ENCODE data around the gene TRIM59.
A peak's percentile ranks its signal among the peaks of the same experiment; 100 is the strongest.

TRIM59 gene, protein sequence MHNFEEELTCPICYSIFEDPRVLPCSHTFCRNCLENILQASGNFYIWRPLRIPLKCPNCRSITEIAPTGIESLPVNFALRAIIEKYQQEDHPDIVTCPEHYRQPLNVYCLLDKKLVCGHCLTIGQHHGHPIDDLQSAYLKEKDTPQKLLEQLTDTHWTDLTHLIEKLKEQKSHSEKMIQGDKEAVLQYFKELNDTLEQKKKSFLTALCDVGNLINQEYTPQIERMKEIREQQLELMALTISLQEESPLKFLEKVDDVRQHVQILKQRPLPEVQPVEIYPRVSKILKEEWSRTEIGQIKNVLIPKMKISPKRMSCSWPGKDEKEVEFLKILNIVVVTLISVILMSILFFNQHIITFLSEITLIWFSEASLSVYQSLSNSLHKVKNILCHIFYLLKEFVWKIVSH

DNA sequence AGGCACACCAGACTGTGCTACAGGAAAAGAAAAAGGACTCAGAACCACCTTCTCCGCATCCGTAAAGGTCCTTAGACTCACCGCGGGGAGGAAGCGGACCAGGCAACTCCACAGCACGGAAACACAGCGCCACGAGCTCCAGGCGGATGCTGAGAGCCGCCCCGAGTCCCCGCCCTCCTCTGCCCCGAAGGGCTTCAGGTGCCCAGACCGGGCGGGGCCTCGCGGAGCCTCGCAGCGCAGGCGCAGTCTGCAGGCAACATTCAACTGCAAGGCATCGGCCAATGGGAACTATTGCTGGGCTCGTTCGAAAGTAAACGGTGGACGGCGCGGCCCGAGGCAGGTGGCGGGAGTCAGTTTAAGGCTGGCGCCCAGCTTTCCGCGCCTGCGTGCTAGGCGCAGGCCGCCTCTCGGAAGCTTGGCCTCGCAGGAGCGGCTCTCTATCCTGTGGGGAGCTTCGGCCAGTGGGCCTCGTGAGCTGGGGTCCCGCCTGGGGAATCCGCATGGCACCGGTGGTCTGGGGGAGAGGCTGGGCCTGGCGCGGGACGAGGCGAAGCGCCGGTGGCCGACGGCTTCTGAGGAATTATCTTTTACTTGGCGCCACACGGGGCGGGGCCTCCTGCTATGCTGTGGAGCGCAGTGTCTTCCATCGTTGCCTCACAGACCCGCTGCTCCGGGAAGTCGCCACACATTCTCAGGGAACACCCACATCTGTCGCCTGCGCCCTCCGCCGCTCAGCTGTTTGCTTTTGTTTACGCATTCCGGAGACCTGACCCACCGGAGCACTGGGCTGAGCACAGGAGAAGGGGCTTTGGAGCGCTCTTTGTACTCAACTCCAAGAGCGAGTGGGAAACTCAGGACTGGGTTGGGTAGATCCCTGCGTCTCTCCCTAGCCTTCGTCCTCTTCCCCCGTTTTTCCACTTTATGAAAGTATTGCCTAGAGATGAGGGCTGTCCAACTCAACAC is at the start of gene TRIM59:
TRIM59 (minus strand) TSS at position 151 of the 963 bp plus-strand sequence. CDS start 10,603 bp downstream, outside the sequence.
- no peak for DNase-seq

DNA sequence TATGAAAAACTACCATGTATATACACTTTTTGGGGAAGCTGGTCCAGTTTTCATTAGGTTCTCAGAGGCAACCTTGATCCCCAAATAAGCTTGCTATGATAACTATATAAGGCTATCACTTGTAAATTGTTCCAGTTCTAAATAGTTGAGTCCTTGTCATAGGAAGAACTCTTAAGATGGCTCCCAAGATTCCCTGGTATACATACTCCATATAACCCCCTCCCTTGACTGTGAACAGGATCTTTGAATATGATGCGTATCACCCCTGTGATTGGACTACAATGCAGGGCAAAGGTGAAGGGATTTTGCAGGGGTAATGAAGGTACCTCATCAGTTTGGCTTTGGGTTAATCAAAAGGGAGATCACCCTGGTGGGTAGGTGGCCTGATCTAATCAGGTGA is 48.6 kb upstream of the TRIM59 start:
- no peak for DNase-seq

DNA sequence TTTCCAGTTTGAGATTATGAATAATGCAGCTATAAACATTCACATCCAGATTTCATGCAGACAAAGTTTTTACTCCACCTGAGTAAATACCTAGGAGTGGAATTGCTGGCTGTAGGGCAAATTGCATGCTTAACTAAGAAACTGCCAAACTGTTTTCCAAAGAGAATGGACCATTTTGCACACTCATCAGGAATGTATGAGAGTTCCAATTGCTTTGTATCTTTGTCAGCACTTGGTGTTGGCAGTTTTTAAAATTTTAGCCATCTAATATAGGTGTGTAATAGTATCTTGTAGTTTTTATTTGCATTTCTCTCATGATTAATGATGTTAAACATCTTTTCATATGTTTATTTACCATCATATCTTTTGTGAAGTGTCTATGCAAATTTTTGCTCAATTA is 40.6 kb upstream of the TRIM59 start:
- DNase-seq: no peak

DNA sequence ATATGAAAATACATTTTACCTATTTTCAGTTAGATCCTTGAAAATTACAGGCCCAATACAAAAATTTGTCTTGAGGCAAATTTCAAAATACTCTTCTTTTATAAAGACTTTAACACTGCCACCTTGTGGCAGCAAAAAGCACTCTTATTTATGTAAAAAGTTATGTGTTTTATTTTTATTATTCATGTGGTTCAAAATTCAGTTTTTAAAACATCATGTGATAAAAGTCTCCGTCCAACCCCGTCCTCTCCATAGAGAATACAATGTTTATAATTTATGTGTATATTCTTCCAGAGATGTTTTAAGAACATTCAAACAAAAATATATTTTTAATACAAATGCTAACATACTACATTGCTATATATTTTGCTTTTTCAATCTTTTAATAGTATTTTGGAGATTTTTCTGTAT is 36.9 kb upstream of the TRIM59 start:
- peak; percentile 30 for DNase-seq

DNA sequence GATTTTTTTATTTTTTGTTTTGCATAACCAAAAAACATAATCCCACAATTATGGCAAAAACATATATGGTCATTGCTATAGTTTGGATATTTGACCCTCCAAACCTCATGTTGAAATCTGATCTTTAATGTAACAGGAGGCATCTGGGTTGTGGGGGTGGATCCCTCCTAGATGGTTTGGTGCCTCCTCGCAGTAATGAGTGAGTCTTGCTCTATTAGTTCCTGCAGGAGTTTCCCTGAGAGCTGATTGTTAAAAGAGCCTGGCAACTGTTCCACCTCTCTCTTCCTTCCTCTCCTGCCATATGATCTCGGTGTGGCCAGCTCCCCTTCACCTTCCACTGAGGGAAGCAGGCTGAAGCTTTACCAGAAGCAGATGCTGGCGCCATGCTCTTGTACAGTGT is 33.2 kb upstream of the TRIM59 start:
- peak; percentile 19 for DNase-seq

DNA sequence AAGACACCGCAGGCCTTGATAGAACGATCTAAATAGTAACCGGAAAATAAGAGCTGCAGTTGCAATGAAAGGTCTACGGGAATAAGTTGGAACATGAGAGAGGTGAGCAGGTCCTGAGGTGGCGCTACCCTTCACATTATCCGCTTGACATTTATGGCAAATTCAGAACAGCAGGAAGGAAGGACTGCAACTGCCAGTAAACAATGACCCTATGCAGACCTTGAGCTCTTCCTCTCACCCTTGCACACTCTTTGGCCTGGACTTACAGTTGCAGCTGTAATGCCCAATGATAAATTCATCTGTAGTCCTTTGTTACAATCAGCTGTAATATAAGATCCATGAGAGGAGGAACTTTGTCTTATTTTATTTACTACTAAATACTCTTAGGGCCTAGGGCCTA is 32.3 kb upstream of the TRIM59 start:
- DNase-seq: no peak

DNA sequence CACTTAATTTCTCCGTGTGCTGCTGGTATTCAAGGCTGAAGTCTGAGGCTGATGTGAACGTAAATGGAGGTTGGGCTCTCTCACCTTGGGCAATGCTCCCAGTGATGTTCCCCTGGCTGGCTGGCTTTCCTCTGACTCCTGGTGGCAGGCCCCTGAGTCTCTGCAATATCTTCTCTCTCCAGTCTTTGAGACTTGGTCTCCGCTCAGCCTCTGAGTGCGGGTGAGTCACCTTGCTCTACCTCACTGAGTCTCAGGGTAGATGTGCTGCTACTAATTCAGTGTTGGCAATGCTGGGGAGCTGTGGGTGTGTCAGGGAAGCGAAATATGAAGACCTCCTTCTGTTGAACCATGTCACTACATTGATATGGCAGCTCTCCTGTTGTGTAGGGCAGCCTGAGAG is 31.3 kb upstream of the TRIM59 start:
- no peak for DNase-seq

DNA sequence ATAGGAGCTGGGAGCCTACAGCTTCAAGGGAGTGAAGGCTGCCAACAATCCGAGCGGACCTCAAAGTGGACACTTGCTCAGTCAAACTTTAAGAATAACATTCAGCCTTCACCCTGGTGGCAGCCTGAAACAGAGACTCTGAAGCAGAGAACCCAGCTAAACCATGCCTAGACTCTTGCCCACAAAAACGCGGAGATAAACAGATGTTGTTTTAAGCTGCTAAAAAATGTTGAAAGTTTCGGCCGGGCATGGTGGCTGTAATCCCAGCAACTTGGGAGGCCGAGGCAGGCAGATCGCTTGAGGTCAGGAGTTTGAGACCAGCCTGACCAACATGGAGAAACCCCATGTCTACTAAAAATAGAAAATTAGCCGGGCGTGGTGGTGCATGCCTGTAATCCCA is 29.8 kb upstream of the TRIM59 start:
- no peak for DNase-seq

DNA sequence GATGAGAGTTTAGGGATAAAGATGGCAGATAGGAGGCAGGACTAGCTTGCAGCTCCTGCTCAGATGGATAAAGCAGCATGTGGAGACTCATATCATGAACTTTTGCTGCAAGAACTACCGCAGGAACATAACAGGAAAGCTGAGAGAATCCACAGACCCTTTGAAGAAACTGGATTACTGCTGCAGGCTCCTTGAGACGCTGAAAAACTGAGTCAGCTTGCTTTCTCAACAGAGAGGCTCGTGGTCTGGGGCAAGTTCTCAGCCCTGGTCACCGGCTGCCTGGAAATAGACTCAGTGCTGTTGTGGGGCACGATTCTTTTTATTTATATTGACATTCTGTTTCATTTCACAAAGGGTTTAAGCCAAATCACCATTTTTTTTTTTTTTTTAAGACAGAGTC is 28.8 kb upstream of the TRIM59 start:
- no peak for DNase-seq

DNA sequence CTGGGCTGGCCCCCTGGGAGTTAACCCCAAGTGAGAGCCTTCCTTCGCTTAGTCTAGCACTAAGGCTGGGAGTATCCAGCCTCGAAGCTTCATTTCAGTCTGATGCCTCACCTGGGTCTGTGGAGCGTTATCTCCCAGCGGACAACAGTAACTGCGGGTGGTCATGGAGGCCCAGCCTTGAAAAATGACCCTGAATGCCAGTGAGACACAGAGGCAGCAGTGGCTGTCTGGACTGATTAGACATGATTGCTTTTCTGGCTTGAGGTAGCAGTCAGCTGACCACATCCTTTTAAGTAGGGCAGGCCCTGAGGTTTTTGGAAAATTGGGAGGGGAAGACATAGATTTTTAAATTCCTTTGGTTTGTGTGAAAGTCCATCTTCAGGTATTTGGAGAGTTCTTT is 28.2 kb upstream of the TRIM59 start:
- DNase-seq: no peak

DNA sequence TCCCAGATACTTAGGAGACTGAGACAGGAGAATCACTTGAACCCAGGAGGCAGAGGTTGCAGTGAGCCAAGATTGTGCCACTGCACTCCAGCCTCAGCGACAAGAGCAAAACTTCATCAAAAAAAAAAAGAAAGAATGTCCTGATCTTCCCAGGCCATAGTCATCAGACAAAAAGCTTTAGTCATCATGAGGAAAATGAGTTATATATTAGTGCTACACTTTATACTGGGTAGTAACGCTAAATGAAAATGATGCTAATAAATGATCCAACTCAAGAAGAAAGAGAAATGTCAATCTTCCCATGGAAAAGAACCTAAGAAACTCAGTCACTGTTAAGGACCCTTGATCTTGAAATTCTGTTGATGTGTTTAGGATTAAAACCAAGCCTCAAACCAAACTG is 26.3 kb upstream of the TRIM59 start:
- no peak for DNase-seq

DNA sequence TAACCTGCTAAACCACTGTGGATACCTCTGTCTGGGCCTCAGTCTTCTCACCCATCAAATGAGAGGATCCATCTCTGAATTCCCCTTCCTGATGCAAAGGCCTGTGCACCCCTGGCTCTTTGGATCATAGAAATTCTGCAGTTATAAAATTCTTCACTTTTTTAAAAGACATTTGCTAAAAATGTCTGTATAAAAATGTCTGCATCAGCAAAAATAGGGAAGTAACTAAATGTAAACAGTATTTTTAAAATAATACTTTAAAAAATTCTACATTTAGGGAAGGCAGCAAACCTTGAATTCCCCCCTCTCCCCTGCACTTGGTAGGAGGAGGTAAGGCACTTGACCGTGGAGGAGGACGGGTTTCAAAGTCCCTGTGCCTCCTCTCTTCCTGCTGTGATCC is 25.6 kb upstream of the TRIM59 start:
- no peak for DNase-seq

DNA sequence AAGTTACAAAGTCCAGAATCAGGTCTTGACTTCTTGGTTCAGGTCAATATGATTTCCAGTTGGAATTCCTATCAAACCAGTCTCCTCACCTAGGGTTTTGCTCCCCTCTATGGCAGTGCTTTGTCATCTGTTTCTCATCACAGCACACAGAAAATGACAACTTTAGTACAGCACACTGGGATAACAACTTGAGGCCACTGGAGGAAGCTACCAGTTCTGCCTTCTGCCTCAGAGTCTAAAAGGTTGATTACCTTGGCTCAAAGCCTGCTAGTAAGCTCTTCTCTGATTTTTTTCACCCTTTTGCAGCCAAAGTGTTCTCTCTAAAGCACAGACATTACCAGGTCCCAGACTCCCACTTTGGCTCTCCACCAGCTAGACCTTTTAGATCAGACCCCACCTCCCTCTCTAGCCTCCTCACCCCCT is 24.8 kb upstream of the TRIM59 start:
- no peak for DNase-seq

DNA sequence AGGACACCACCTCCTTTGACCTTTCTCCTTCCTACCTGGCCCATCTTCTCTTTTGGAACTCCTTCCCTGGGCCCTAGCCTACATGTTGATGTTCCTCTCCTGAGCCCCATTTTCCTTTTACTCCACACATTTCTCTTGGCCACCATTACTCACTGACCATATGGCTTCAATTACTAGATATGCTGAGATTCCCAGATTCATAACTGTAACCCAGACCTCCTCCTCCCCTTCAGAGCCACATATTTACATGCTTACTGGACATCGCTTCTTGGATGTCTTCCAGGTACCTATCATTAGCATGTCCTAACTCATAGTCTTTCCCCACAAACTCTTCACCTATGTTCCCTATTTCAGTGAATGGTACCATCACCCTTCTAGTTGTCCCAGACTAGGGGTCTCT is 24.4 kb upstream of the TRIM59 start:
- DNase-seq: no peak

DNA sequence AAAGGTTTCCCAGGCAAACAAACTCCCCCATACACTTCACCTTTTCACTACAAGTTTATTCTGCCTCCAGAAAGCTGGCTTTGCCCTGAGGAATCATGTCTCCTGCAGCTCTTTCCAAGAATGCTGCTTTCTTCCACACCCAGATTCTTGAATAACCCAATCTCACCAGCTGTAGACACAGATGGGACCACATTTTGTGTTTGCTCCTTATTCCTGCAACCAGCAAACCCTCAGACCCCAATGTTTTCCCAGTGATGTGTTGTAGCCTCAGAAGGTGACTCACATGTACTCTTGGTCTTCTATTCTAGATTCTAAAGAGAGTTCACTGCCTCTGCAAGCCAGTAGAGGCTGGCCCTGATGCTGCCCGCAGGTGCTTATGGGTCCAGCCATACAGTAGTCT is 23.6 kb upstream of the TRIM59 start:
- no peak for DNase-seq

DNA sequence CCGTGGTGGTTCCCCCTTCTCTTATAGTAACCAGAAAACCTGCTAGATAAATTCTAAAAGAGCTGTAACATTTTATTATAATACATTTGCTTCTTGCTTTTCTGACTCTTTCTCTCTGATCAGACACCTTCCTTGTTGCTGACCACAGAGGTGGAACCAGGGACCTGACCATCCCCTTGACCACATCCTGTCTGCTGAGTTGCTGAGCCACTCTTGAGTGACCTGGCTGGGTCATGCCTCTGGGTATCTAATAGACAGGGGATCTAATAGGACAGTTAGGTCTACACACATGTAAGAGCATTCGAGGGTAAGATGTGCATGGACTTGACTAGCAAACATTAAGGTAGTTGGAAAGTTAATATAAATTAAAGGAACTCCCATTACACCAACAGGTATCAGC is 22.8 kb upstream of the TRIM59 start:
- DNase-seq: no peak

DNA sequence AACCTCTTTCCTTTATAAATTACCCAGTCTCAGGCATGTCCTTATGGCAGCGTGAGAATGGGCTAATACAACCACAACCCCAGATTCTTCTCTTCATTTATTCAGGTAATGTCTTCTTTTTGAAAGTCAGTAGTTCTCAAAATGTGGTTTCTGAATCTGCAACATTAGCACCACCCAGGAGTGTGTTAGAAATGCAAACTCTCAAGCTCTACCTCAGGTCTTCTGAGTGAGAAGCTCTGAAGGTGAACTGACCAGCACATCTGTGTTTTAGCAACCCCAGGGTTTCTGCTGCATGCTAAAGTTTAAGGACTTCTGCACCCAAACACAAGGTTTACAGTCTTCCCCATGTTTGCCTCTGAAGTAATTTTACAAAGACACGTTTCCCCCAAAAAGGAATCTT is 22.3 kb upstream of the TRIM59 start:
- DNase-seq: no peak

DNA sequence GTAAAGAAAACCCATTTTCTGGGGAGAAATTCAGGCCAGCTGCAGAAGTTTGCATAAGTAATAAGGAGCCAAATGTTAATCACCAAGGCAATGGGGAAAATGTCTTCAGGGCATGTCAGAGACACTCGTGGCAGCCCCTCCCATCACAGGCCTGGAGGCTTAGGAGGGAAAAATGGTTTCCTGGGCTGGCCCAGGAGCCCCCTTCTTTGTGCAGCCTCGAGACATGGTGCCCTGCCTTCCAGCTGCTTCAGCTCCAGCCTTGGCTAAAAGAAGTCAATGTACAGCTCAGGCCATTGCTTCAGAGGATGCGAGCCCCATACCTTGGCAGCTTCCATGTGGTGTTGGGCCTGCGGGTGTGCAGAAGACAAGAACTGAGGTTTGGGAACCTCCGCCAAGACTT is 20.6 kb upstream of the TRIM59 start:
- no peak for DNase-seq

DNA sequence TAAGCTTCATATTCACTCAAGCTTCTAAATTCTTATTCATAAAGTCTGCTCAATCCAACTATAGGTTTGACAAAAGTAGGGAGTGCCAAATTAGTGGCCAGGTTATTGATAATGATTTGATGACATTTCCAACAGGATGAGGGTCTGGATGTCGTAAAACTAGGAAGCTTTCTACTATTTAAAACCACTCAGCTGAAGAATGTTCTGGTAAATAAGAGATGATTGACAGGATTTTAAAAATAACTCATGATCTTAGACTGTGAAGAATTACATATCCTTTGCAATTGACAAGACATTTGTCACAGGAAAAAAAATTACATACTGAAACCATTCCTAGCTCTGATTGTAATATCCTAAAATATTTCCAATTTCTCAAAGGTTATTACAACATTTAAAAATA is 15.4 kb upstream of the TRIM59 start:
- no peak for DNase-seq

DNA sequence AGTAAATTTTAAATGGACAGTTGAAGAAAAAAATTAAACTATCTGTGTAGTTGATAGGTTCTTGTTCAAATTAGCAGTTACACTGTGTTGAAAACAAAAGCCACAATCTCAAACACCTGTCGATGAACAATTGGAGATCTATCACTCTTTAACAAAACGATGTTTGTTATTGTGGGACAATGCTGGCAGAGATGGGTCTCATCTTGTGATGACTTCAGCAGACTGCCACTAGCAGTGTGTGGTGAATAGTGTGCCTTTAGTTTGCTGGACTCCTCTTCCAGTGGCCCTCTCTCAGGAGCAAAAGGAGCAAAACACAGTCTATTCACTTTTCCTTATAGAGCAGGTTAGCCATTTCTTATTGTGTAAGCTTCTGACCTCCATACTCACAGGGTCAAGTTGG is 14.7 kb upstream of the TRIM59 start:
- DNase-seq: no peak

DNA sequence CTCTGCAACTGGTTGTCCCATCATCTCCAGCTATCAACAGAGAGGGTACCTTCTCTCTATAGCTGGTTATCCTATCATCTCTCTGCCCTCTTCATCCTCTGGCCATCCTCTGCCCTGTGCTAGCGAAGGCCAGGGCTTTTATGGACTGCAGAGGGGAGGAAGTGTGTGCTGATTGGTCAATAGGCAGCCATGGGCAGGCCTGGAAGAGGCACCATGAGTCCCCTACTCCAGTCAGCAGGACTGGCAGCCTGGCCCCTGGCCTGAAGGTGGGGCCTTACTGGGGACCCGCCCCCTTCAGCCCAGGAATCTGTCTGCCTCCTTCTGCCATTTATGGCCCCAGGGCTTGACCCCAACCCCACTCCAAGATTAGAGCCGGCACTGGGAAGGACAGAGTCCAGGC is 10.4 kb upstream of the TRIM59 start:
- DNase-seq: no peak

DNA sequence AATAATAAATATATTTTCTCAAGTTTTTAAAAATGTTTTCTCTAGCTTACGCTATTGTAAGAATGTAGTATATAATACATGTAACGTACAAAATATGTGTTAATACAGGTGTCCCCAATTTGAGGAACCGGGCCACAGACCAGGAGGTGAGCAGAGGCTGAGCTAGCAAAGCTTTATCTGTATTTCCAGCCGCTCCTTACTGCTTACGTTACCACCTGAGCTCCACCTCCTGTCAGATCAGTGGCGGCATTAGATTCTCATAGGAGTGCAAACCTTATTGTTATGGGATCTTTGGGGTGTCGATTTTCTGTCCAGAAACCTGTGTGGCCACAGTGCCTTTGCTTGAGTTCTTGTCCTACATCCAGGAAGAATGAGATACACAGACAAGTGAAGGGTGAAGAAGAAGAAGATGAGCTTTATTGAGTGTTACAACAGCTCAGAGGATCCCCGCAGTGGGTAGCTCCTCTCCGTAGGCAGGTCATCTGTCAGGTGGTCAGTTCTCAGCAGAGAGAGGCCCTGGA is 9.9 kb upstream of the TRIM59 start:
- no peak for DNase-seq

DNA sequence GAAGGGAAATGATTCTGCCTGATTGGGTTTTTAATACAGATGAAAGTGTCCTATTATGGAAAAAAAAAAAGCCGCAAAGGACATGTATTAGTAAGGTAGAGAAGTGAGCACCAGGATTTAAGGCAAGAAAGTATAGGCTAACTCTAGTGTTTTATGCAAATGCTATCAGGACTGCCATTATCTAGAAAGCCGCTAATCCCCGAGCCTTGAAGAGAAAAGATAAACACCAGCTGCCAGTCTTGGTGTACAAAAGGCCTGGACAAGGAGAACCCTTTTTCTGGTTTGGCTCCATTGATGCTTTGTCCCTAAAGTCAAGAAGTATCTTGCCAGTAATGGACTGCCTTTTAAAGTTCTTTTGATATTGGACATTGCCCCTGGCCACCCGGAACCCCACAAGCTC is 8.6 kb upstream of the TRIM59 start:
- peak; percentile 12 for DNase-seq

DNA sequence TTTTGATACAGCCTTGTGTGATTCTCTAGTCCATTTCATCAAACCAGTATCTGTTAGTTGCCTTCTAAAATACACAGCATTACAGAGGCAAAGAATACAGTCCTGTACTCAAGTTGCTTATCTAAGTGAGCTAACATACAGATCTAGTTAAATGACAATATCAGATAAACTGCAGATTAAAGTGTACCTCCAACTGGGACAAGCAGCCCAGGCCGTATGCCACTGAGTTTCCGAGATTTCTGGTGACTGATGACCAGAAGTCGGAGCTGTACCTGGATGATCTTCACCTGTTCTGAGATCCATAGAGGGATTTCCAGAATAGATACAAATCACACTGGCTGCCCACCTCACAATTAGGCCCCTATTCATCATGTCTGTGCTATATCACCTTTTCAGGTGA is 6.3 kb upstream of the TRIM59 start:
- no peak for DNase-seq
